NCI-H446 treated with DMSO at 0.1 percent for 48 hours (cell line): Measurements from ENCODE around the gene MMP17.
"Not testable (repeated sequence)": the region's sequence is repeated elsewhere in the genome, so short reads cannot be mapped to it uniquely, and the experiment has no call there.

Source experiments
- DNase-seq: peaks from one replicate; lab custom pipeline; 2025; lab: John Stamatoyannopoulos, UW

MMP17 gene

GRCh38 chr12:131800594-131801135 is 27.5 kb upstream of the MMP17 start:
- no peak for DNase-seq

DNA sequence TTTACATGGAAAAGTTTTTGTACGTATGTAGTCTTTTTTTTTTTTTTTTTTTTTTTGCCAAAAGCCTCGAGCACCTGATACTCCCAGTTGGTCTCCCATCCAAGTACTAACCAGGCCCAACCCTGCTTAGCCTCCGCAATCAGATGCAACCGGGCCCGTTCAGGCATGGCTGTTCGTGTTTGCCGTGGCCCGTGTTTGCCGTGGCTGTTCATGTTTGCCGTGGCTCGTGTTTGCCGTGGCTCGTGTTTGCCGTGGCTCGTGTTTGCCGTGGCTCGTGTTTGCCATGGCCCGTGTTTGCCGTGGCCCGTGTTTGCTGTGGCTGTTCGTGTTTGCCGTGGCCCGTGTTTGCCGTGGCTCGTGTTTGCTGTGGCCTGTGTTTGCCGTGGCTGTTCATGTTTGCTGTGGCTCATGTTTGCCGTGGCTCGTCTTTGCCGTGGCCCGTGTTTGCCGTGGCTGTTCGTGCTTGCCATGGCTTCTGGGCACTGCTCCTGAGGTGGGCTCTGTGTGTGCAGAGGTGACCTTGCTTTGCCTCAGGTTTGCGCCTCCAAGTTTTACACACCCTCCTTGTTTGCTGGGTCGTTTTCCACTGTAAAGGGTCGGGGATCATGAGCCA is 26.8 kb upstream of the MMP17 start:
- DNase-seq: no peak

- DNase-seq: no peak
Measured at GRCh38 chr12:131803961-131804521, 24.2 kb upstream of the MMP17 start.

- no peak for DNase-seq
Measured at GRCh38 chr12:131805421-131805820, 22.8 kb upstream of the MMP17 start.

- no peak for DNase-seq
Measured at GRCh38 chr12:131806674-131807073, 21.5 kb upstream of the MMP17 start.

GRCh38 chr12:131808744-131809371 is 19.3 kb upstream of the MMP17 start:
- DNase-seq: no peak

GRCh38 chr12:131809476-131810254 is 18.5 kb upstream of the MMP17 start:
- DNase-seq: not testable (repeated sequence)

- no peak for DNase-seq
Measured at GRCh38 chr12:131810726-131811125, 17.5 kb upstream of the MMP17 start.

DNA sequence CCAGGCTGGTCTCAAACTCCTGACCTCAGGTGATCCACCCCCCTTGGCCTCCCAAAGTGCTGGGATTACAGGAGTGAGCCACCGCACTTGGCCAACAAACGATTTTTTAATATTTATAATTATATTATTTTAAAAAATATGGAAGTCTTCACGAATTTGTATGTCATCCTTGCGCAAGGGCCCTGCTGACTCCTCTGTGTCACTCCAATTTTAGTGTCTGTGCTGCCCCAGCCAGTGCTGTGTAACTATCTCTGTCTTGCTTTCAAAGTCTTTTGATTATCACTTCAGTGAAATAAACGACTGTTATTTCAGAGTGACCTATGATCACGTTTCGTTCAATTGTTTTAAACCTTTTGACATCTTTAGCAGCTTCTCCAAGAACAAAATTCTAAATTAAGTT is 13.1 kb upstream of the MMP17 start:
- DNase-seq: no peak

GRCh38 chr12:131816495-131816894 is 11.7 kb upstream of the MMP17 start:
- DNase-seq: no peak

GRCh38 chr12:131817241-131817640 is 11.0 kb upstream of the MMP17 start:
- DNase-seq: no peak

DNA sequence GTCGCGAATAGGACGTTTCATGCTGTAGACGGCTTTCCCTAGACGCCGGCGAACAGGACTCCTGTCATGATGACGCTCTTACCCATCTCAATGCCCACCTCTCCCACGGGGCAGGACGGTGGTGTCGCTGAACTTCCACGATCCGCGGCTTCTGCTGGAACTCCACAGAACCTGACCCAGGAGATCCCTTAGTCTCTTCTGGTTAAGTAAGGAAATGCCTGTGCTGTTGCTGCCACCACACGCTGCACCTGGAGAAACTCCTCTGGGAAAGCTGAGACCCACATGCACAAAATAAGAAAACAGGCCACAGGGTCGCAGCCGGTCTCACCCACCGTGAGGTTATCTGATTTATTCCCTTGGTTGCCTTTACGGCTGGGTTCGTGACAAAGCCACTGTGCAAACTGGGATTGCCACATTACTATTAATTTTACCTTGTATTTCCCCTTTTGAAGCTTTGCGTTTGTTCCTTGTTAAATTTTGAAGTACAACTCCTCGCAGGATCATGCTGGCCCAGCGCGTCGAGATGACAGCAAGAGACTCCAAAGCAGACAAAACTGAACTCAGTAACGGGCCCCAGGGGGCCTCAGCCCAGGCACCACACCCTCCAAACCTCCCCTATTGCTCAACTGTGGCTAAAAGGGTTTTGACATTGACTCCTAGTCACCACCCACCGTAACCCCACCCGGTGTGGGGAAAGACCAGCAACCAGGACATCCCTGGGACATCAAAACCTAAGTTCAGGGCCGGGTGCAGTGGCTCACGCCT is 9.2 kb upstream of the MMP17 start:
- no peak for DNase-seq

DNA sequence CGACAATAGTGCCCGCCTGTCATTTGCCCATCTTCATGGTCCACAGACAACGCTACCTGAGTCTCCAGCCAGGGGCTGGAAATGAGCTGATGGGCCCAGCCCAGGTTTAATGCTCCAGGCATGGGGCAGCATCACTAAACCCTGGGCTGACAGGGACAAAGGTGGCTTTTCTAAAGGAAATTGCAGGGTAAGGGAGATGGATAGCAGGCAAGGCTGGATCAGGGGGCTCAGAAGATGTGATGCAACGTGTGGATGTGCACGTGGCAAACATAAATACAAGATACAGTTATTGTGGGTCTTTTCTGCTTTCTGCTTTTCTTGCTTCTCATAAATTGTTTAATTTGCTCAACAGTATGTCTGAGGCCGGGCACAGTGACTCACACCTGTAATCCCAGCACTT is 3.7 kb upstream of the MMP17 start:
- no peak for DNase-seq

DNA sequence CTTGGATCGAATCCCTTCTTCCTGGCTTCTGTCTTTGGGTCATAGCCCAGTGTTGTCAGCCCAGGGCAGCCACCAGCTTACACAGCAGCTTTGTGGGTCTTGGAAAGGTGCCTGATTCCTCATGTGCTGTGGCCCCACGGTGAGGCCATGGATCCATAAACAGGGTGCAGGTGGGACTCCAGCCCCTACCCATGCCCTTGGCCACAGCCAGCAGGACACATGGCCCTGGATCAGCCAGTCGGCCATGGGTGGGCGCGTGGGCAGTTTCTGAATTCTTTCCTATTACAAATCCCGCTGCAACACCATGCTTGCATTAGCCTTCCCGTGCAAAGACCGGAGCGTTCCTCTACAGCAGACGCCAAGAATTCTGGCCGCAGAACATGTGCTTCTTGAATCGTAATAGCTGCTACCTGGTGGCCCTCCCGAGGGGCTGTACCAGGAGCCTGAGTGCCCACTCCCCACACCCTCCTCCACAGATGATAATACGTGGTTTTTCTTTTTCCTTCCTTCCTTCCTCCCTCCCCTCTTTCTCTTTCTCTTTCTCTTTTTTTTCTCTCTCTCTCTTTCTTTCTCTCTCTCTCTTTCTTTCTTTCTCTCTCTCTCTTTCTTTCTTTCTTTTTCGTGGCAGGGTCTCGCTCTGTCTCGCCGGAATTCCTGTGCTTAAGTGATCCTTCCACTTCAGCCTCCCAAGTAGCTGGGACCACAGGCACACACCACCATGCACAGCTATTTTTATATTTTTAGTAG is 2.9 kb upstream of the MMP17 start:
- no peak for DNase-seq

GRCh38 chr12:131826097-131826928 is 1.9 kb upstream of the MMP17 start:
- DNase-seq: no peak

DNA sequence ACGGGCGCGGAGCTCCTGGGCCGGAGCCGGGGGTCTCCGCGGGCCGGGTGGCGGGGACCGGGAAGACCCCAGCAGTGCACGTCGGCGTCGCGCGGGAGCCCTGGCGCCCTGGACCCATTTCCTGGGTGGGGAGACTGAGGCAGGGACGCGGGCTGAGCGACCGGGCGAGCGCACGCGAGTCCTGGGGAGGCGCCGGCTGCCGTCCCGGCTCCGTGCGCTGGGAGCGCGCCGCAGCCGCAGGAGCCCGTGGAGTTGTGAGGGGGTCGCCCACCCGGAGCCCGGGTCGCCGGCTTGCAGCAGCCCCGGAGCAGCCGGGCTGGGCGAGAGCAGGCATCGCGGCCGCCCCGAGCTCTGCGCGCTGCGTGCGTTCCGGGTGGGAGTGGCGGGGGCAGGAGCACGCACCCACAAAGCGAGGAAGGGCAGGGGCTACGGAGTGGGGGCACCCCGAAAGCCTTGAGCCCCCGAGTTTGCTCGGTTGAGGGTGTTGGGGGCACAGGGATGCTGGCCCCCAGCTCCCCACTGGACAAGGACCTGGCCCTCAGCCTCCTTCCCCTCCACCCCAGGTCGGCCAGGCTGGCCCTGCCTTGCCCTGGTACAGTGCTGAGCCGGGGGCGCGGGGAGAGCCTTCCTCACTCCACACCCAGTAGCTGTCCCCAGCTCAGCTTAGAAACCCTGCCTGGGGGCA is 620 bp downstream of the MMP17 start:
- no peak for DNase-seq

GRCh38 chr12:131829356-131829747 is 1.2 kb downstream of the MMP17 start:
- DNase-seq: no peak

- no peak for DNase-seq
Measured at GRCh38 chr12:131829791-131830334, 1.7 kb downstream of the MMP17 start.

- DNase-seq: no peak
Measured at GRCh38 chr12:131830335-131830913, 2.2 kb downstream of the MMP17 start.
